NCI-H2107 treated with DMSO at 0.1 percent for 48 hours (cell line): ENCODE data around the gene DDTL.
A peak's percentile ranks its signal among the peaks of the same experiment; 100 is the strongest.
"Not testable (repeated sequence)": the region's sequence is repeated elsewhere in the genome, so short reads cannot be mapped to it uniquely, and the experiment has no call there.

ENCODE experiments used
- DNase-seq: peaks from one replicate; lab custom pipeline; 2025; ENCODE audit not compliant: unreplicated experiment; lab: John Stamatoyannopoulos, UW

DDTL gene

GRCh38 chr22:23966568-23966967 lies at the start of gene DDTL:
Gene DDTL, plus strand, starts transcription at chr22:23966888. Its CDS starts 27 bp downstream, at chr22:23966915.
- DNase-seq: not testable (repeated sequence)

- not testable (repeated sequence) for DNase-seq
These were observed 46.4 kb upstream of the DDTL start for GRCh38 chr22:23920267-23920611.

GRCh38 chr22:23921586-23922201 lies 45.0 kb upstream of the DDTL start:
- not testable (repeated sequence) for DNase-seq

- no peak for DNase-seq
These were observed 43.8 kb upstream of the DDTL start for GRCh38 chr22:23922921-23923320.

GRCh38 chr22:23925020-23925606 lies 41.6 kb upstream of the DDTL start:
- no peak for DNase-seq

- DNase-seq: no peak
These were observed 40.1 kb upstream of the DDTL start for GRCh38 chr22:23926561-23926960.

- DNase-seq: no peak
These were observed 28.2 kb upstream of the DDTL start for GRCh38 chr22:23938328-23939016.

- DNase-seq: no peak
These were observed 27.7 kb upstream of the DDTL start for GRCh38 chr22:23939017-23939357.

GRCh38 chr22:23940166-23940565 lies 26.5 kb upstream of the DDTL start:
- DNase-seq: not testable (repeated sequence)

GRCh38 chr22:23947391-23947790 lies 19.3 kb upstream of the DDTL start:
- DNase-seq: not testable (repeated sequence)

GRCh38 chr22:23949764-23950163 lies 16.9 kb upstream of the DDTL start:
- not testable (repeated sequence) for DNase-seq

GRCh38 chr22:23951383-23951782 lies 15.3 kb upstream of the DDTL start:
- DNase-seq: not testable (repeated sequence)

- DNase-seq: not testable (repeated sequence)
These were observed 13.8 kb upstream of the DDTL start for GRCh38 chr22:23952794-23953405.

GRCh38 chr22:23953485-23953884 lies 13.2 kb upstream of the DDTL start:
- DNase-seq: not testable (repeated sequence)

GRCh38 chr22:23954193-23954990 lies 12.3 kb upstream of the DDTL start:
- not testable (repeated sequence) for DNase-seq

- not testable (repeated sequence) for DNase-seq
These were observed 11.7 kb upstream of the DDTL start for GRCh38 chr22:23954991-23955305.

GRCh38 chr22:23955886-23956285 lies 10.8 kb upstream of the DDTL start:
- not testable (repeated sequence) for DNase-seq

GRCh38 chr22:23956301-23956900 lies 10.3 kb upstream of the DDTL start:
- DNase-seq: peak; percentile 10

GRCh38 chr22:23961084-23961771 lies 5.5 kb upstream of the DDTL start, which contains the start of gene GSTT2B:
Gene GSTT2B, minus strand, starts transcription at chr22:23961195. Its CDS starts 64 bp downstream, at chr22:23961131.
- DNase-seq: not testable (repeated sequence)

- not testable (repeated sequence) for DNase-seq
These were observed 594 bp upstream of the DDTL start for GRCh38 chr22:23966094-23966493.
